Stimulated activated CD4-positive, alpha-beta T cell treated with anti-CD3 and anti-CD28 coated beads, Interleukin-15, amount 100 ng/mL, for 48 hours (primary cell): ENCODE data around the gene NACA.
A peak's percentile ranks its signal among the peaks of the same experiment; 100 is the strongest.
"Not testable (repeated sequence)": the region's sequence is repeated elsewhere in the genome, so short reads cannot be mapped to it uniquely, and the experiment has no call there.

ENCODE experiments used
- DNase-seq, 2 donors: peaks; one replicate each; pipeline ENCODE4 v3.0.0-alpha.2; 2020; ENCODE audit warnings: low read depth in 2 of 2

NACA gene

DNA sequence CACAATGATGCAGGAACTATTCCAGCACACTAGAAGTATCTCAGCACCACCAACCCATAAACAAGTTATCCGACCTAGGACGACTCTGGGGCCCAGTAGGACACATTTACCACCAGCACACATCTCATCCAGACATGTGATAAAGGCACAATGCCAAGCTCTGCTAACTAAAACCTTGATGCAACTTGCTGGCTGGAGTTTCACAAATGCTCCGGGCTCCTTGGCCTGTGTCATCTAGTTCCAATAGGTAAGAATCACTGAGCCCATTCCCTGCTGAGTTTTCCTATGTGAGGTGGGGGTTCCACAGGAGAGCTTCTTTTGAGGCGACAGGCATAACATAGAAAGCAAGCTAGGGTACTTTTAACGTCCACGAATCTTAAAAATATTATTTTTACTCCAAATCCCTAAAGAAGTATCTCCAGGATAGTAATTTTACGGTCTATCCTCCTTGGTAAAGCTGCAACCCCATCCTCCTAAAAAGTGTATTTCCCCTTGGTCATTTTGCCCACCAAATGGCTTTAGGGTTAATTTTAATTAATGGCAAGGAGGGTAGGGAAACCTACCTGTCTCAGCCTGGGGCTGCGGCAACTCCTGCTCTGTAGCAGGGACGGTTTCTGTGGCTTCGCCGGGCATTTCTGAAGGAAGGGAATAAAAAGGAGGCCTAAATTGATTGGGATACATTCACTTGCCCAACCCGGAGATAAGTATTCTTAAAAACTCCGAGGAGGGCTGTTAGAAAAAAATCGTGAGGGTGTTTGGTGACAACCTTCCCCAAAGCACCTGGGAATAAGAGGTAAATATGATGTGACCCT lies 1.0 kb downstream of the NACA start:
- DNase-seq: no peak

DNA sequence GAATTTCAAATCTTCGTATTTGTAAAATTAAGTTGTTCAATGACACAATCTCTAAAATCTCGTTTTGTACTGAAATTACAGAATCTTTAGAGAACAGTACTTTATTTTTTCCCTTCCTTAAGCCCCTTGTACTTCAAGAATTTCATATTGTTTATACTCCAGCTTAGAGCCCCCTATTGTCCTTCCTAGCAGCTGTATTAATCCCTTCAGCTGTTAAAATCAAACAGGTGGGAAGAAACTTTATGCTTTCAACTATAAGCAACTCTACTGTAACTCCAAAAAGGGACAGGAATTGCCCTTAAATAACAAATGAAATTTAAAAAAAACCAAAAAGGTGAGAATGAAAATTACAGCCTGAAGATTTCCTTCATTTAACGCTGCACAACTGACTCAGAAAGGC lies 1.7 kb downstream of the NACA start:
- DNase-seq: no peak

DNA sequence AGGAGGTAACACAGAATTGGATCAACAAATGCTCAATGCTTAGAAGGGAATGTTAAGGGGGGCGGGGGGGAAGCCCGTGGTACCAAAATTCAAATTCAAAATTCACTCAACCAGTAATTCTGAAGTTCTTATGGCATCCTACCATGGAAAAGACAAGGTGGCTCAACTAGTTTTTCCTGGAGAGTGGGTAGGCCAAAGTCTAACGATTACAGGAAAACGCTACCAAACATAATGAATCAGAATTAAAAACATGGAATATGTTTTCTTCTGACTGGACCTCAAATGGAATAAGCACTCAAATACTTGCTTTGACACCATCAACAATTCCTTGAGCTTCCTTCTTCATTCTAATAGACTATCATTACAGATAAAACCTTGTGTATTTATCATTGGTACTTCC lies 2.3 kb downstream of the NACA start:
- DNase-seq: no peak

DNA sequence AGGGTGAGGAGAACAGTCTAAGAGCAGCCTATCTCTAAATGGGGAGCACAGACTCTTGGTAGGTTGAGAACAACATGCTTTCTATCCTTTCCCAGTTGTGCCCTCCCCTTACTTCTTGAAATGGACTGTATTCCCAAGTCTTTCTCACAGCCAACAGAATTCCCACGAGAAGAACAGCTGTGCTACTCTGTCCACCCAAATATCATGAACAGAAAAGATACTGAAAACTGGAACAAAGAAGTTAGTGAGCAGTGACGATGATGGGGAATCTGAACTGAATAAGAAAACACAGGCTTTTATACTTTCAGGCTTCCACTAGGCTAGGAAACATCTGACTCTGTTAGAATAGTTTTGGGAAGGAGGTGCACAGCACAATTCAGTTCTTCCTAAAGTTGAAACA lies 3.4 kb downstream of the NACA start:
- DNase-seq: no peak

DNA sequence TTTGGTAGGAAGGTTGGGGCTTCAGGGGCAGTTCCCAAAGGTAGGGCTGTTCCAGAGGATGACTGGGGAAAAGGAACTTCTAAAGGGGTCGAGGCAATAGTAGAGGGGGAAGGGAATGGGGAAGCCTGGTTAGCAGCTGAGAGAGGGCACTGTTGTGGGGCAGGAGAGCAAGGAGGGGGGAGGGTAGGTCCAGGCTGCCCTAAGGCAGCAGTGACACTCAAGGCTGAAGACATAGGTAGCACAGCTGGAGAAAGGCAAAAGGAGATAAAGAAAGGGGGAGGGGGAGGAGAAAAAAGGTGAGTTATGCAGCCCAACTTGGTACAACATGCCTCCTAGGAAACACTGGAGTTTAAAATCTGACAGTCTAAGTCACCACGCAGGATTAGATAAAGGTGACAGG lies 3.9 kb downstream of the NACA start:
- no peak for DNase-seq

DNA sequence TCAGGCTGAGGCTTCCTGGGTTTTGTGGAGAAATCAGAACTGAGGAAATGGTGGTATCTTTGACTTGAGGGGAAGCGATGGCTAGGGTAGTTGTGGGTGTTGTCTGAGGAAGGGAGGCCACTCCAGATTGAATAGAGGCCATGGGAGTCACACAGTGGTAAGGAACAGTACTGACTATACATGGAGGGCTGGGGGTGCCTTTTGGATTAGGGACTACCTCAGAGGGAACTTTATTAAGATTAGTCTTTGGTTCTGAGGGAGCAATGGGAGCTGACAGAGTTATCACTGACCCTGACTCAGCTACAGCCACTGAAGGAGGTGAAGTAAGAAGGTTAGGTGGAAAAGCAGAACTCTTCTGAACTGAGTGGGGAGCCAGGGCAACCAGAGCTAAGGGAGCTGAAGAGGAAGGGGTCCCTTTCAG lies 4.4 kb downstream of the NACA start:
- no peak for DNase-seq

DNA sequence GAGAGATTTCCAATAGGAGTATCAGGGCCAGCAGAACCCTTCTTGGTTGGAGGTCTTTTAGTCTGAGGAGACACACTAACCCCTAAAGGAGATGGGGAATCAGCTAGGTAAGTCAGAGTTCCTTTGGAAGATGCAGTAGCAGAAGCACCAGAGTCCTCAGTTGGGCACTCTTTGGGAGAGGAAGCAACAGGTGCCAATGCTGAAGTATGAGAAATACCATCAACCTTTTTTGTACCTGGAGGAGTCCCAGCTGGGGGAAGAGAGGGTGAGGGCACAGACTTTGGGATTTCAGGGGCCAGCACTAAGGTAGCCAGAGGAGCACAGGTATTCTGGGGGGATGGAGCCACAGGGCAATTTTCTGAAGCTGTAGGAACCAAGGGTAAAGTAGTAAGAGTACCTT lies 6.0 kb downstream of the NACA start:
- no peak for DNase-seq

DNA sequence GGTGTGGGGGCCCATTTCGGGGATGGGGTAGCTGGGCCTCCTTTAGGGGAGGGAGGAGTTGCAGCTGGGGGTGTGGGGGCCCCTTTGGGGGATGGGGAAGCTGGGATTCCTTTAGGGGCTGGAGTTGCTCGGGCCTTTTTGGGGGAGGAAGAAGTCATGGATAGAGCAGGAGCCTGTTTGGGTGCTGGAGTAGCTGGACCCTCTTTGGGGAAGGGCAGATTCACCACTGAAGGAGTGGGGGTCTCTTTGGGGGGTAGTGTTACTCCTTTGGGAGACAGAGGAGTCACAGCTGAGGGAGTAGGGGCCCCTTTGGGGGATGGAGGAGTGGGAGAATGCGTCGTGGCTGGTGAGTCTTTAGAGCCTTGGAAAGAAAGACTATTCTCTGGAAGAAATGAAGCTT lies 6.5 kb downstream of the NACA start:
- DNase-seq: no peak

DNA sequence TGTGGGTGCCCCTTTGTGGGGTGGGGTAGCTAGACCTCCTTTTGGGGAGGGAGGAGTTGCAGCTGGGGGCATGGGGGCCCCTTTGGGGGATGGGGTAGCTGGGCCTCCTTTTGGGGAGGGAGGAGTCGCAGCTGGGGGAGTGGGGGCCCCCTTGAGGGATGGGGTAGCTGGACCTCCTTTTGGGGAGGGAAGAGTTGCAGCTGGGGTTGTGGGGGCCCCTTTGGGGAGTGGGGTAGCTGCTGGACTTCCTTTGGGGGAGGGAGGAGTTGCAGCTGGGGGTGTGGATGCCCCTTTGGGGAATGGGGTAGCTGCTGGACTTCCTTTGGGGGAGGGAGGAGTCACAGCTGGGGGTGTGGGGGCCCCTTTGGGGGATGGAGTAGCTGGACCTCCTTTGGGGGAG lies 7.0 kb downstream of the NACA start:
- DNase-seq: no peak

DNA sequence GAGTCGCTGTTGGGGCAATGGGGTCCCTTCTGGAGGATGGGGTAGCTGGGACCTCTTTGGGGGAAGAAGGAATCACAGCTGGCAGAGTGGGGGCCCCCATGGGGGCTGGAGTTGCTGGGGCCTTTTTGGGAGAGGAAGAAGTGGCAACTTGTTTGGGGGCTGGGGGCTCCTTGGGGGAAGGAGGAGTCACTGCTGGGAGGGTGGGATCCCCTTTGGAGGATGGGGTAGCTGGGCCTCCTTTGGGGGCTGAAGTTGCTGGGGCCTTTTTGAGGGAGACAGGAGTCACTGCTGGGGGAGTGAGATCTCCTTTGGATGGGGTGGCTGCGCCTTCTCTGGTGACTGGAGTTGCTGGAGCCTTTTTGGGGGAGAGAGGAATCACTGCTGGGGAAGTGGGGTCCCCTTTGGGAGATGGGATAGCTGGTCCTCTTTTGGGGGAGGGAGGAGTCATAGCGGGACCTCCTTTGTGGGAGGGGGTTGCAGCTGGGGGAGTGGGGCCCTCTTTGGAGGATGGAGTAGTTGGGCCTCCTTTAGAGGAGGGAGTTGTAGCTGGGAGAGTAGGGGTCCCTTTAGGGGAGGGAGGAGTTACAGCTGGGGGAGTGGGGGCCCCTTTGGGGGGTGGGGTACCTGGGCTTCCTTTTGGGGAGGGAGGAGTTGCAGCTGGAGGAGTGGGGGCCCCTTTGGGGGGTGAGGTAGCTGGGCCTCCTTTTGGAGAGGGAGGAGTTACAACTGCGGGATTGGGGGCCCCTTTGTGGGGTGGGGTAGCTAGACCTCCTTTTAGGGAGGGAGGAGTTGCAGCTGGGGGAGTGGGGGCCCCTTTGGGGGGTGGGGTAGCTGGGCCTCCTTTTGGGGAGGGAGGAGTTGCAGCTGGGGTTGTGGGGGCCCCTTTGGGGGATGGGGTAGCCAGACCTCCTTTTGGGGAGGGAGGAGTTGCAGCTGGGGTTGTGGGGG lies 7.9 kb downstream of the NACA start:
- DNase-seq: no peak

DNA sequence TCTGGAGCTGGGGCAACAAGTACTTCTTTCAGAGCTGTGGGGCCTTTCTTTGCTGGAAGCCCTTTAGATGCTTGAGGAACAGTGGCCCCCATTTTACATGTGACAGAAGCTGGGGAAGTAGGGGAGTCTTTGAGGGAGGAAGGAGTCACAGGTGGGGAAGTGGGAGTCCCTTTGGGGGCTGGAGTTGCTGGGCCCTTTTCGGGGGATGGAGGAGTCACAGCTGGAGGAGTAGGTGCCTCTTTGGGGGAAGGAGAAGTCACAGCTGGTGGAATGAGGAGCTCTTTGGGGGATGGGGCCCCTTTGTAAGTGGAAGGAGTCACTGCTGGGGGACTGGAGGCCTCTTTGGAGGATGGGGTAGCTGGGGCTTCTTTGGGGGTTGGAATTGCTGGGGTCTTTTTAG lies 8.6 kb downstream of the NACA start:
- DNase-seq: no peak

DNA sequence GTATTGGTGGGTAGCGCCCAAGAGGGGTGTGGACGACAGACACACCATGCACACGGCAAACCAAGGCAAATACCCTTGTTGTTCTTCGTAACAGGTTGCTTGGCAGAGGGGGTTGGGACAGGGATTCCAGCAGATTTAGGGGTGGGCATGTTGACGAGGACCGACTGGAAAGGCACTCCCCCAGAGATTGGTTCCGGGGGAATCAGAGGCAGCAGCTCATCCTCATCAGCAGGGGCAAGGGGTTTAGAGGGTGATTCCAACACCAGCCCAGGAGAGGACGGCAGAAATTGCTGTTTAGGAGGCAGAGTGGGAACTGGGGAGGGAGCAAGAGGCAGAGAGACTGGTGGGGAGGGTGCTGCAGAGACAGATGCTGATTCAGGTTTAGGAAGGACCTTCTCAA lies 9.3 kb downstream of the NACA start:
- no peak for DNase-seq

DNA sequence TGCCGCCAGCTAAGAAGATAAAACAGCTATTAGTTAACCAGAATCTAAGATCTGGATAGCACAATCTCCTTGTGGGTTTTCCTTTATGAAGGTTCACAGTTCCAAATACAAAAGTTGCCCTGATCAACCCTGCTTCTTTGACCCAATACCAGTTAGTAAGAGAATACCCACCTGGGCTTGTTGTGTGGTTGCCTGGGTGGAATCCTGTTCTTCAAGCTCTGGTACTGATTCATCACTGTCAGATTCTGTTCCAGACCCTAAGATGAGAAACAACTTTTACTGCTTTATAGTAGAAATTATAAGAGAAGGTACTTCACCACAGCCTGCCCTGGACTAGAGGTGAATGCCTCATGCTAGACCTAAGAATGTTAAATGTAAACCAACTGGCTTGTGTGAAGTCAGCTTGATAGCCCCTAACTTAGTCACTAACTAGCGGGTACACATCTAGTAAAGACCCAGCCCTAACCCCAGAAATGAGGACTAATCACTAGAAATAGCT lies 10.6 kb downstream of the NACA start:
- DNase-seq: no peak

DNA sequence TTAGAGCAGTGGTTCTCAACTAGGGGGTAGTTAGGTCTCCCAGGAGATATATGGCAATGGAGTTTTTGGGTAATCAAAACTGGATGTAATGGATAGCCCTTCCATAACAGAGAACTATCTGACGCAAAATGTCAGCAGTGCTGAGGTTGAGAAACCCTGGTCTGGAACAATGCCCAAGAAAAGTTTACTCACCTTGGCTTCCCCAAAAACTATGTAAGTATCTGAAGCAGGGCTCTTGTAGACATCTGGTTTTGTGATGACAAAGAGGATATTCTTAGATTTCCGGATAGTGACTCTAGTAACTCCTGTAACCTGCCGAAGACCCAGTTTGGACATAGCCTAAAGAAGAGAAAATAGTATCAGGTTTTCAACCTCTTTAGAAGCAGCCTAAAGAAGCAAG lies 11.8 kb downstream of the NACA start:
- DNase-seq: no peak

DNA sequence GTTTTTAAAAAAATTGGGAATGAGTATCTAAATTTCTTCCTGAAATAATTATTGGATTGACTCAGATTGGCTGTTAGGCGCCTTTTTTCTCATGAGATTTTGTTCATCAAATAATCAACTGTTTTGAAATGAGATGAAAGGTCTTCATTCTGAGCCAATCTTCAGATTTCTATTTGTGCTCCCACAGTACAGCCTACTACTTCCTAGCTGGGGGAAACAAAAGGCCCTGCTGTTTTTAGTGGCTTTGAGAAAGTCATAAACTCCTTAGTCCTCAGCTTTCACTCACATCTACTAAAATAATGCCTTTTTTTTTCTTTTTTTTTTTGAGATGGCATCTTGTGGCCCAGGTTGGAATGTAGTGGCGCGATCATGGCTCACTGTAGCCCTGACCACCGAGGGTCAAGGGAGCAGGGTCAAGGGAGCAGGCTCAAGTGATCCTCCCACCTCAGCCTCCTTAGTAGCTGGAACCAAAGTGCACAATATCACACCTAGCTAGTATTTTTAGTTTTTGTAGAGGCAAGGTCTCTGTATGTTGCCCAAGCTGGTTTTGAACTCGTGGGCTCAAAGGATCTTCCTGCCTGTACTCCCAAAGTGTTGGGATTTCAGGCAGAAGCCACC lies 15.2 kb downstream of the NACA start:
- DNase-seq: no peak

DNA sequence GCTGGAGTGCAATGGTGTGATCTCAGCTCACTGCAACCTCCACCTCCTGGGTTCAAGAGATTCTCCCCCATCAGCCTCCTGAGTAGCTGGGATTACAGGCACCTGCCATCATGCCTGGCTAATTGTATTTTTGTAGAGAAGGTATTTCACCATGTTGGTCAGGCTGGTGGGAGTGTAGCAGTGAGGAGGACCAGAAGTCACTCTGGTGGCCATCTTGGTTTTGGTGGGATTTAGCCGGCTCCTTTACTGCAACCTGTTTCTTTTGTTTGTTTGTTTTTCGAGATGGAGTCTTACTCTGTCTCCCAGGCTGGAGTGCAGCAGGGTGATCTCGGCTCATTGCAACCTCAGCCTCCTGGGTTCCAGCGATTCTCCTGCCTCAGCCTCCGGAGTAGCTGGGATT lies 20.6 kb downstream of the NACA start:
- not testable (repeated sequence) for DNase-seq

DNA sequence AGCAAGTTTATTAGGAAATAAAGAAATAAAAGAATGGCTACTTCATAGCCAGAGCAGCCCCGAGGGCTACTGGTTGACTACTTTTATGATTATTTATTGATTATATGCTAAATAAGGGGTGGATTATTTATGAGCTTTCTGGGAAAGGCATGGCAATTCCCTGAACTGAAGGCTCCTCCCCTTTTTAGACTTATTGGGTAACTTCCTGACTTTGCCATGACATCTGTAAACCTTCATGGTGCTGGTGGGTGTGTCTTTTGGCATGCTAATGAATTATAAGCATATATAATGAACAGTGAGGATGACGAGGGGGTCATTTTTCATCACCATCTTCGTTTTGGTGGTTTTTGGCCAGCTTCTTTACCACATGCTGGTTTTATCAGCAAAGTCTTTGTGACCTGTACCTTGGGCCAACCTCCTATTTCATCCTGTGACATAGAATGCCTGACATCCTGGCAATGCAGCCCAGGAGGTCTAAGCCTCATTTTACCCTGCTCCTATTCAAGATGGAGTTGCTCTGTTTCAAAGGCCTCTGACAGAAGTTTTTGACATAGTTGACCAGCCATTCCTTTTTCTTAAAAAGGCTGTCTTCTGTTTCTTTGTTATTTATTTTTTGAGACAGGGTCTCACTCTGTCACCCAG lies 26.0 kb downstream of the NACA start:
- no peak for DNase-seq

DNA sequence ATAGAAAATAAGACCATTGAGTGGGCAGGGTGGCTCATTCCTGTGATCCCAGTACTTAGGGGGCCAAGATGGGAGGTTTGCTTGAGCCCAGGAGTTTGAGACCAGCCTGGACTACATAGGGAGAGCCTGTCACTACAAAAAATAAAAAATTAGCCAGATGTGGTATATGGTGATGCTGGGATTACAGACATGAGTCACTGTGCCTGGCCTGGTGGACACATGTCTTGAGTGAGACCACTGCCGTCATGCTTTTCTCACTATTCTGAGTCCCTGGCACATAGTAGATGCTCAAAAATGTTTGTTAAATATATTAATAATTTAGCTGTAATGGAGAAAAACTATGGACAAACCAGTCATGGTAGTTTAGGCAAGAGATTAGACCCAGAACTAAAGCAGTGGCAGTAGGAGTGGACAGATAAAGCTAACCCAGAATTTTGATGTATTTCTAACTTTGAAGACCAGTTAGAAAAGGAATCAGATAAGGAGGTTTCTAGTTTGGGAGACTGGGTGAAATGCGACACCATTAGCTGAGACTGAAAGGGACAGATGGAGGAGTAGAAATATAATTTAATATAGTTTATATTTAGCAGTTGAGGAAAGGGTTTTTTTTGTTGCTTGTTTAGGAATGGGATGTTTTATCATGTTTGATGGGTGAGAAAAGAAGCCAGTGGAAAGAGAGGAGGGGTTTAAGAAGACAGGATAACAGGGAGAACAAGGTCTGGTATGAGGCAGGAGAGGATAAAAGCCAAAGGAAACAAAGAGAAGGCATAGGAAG lies 29.6 kb downstream of the NACA start:
- no peak for DNase-seq

DNA sequence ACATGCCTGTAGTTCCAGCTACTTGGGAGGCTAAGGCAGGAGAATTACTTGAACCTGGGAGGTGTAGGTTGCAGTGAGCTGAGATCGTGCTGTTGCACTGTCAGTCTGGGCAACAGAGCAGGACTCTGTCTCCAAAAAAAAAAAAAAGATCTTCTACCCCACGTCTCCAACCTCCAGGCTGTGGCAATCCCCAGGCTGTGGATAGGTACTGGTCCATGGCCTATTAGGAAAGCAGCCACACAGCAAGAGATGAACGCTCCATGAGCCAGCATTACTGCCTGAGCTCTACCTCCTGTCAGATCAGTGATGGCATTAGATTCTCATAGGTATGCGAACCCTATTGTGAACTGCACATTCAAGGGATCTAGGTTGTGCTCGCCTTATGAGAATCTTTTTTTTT lies 30.9 kb downstream of the NACA start:
- DNase-seq: no peak

DNA sequence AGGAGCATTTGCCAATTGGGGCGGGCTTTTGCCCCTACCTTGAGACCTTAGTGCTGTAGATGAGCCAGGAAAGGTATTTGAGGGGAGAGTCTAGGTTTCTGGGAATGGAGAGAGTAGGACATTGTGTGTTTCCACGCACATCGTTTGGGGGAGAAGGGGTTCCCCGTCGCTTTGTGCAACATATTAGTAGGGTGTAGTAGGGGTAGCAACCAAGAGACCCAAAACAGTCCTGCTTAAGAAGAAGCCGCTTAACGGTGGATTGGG lies 36.3 kb downstream of the NACA start:
- DNase-seq: no peak

DNA sequence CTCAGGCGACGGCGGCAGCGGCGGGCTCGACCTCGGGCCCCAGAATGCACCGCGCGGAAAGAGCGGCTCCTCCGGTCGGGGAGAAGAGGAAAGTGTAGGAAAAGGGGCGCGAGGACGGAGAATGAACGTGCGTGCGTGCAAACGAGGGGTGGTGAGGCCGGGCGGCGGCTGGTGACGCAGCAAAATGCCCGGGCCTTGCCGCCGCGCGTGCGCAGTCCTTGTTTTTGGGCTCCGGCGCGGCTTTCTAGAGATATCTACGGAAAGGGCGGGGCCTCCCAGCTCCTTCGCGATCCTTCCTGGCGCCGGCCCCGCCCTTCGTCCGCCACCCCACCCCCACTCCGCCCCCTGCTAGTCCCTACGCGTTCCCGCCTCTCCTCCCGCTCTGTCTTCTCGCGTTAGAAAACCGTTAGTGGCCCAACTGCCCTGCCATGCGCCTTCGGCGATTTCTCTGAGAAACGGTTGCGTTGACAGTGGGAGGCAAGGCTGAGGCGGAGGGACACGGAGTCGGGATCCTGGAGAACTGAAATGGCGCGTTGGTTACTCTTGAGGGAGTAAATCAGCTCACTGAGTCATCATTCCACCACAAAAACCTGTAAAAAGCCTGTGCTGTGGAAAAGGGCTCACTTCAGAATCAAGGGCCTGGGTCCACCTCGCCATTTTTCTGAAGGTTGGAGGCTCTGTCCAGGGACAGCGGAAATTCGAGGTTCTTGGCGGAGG lies 36.8 kb downstream of the NACA start, which contains the start of gene PTGES3:
TSS of gene PTGES3 (minus strand) at position 156 of the 717 bp plus-strand sequence. CDS start 285 bp downstream, outside the sequence.
- peak; percentile 98 for DNase-seq
